ENCODE data around the gene MRPL28. TPM values are rescaled to one million over a fixed set of nuclear protein-coding genes. Genes with fewer than 3 reads are reported as not detected.
"Not testable (repeated sequence)": the region's sequence is repeated elsewhere in the genome, so short reads cannot be mapped to it uniquely, and the experiment has no call there.

Gene MRPL28
- polyA plus RNA-seq, 4 donors: 68.4 to 92.6 (median 70.9) TPM

GRCh38 chr16:342455-343213 lies 27.7 kb downstream of the MRPL28 start:
- DNase-seq (ENCODE audit: low read depth in 4 of 4, low spot score in 3 of 4): no peak

GRCh38 chr16:341974-342336 lies 28.4 kb downstream of the MRPL28 start:
- DNase-seq (ENCODE audit: low read depth in 4 of 4, low spot score in 3 of 4): not testable (repeated sequence)

GRCh38 chr16:341095-341973 lies 29.0 kb downstream of the MRPL28 start:
- DNase-seq (ENCODE audit: low read depth in 4 of 4, low spot score in 3 of 4): not testable (repeated sequence)

GRCh38 chr16:340370-341091 lies 29.8 kb downstream of the MRPL28 start:
- DNase-seq (ENCODE audit: low read depth in 4 of 4, low spot score in 3 of 4): no peak

GRCh38 chr16:339680-340079 lies 30.7 kb downstream of the MRPL28 start:
- no peak for DNase-seq (ENCODE audit: low read depth in 4 of 4, low spot score in 3 of 4)

GRCh38 chr16:337975-338575 lies 32.3 kb downstream of the MRPL28 start:
- DNase-seq (ENCODE audit: low read depth in 4 of 4, low spot score in 3 of 4): no peak

- DNase-seq (ENCODE audit: low read depth in 4 of 4, low spot score in 3 of 4): no peak
These were observed 32.9 kb downstream of the MRPL28 start for GRCh38 chr16:337437-337836.

GRCh38 chr16:336269-336668 lies 34.1 kb downstream of the MRPL28 start:
- no peak for DNase-seq (ENCODE audit: low read depth in 4 of 4, low spot score in 3 of 4)

GRCh38 chr16:334861-335632 lies 35.3 kb downstream of the MRPL28 start:
- DNase-seq (ENCODE audit: low read depth in 4 of 4, low spot score in 3 of 4): not testable (repeated sequence)

- not testable (repeated sequence) for DNase-seq (ENCODE audit: low read depth in 4 of 4, low spot score in 3 of 4)
These were observed 36.0 kb downstream of the MRPL28 start for GRCh38 chr16:334164-334832.

GRCh38 chr16:333406-334094 lies 36.8 kb downstream of the MRPL28 start:
- no peak for DNase-seq (ENCODE audit: low read depth in 4 of 4, low spot score in 3 of 4)

- DNase-seq (ENCODE audit: low read depth in 4 of 4, low spot score in 3 of 4): not testable (repeated sequence)
These were observed 39.0 kb downstream of the MRPL28 start for GRCh38 chr16:331181-331814.

GRCh38 chr16:330741-331140 lies 39.6 kb downstream of the MRPL28 start:
- DNase-seq (ENCODE audit: low read depth in 4 of 4, low spot score in 3 of 4): no peak

GRCh38 chr16:325375-326145 lies 44.8 kb downstream of the MRPL28 start:
- no peak for DNase-seq (ENCODE audit: low read depth in 4 of 4, low spot score in 3 of 4)

- no peak for DNase-seq (ENCODE audit: low read depth in 4 of 4, low spot score in 3 of 4)
These were observed 45.6 kb downstream of the MRPL28 start for GRCh38 chr16:324451-325334.

GRCh38 chr16:324201-324450 lies 46.2 kb downstream of the MRPL28 start:
- DNase-seq (ENCODE audit: low read depth in 4 of 4, low spot score in 3 of 4): no peak
